Type B pancreatic cell (in vitro differentiated cells): ENCODE measurements around the gene DRAXIN. TPM values are rescaled to one million over a fixed set of nuclear protein-coding genes. Genes with fewer than 3 reads are reported as not detected.

Source experiments
- DNase-seq: peaks from one replicate; pipeline ENCODE4 v3.0.0; 2021; ENCODE audit warnings: mixed read lengths; ENCODE audit not compliant: unreplicated experiment; ENCODE audit errors: extremely low spot score
- H3K27ac Mint-ChIP-seq: 2 replicates; pipeline ENCODE4 v1.8.0; 2021; ENCODE audit warnings: mild to moderate bottlenecking, mixed read lengths
- H3K27me3 Mint-ChIP-seq: 2 replicates; pipeline ENCODE4 v1.8.0; 2021; ENCODE audit warnings: mixed read lengths
- H3K36me3 Mint-ChIP-seq: 2 replicates; pipeline ENCODE4 v1.8.0; 2021; ENCODE audit warnings: mixed read lengths
- H3K4me1 Mint-ChIP-seq: one replicate; pipeline ENCODE4 v1.8.0; 2021; ENCODE audit warnings: mixed read lengths; ENCODE audit not compliant: unreplicated experiment
- H3K4me3 Mint-ChIP-seq: 2 replicates; pipeline ENCODE4 v1.8.0; 2021; ENCODE audit warnings: mild to moderate bottlenecking, mixed read lengths
- H3K9me3 Mint-ChIP-seq: 2 replicates; pipeline ENCODE4 v1.8.0; 2021; ENCODE audit warnings: mixed read lengths
- total RNA-seq: library from RNA; stranded (reverse); gene quantifications from 2 replicates; pipeline ENCODE4 v1.2.1, GENCODE V29; 2021; ENCODE audit warnings: low replicate concordance
- TF ChIP-seq, protein P1 (sequence below): fragments of 200-600 bp; sonication (generic); conservative IDR thresholded peaks from 2 replicates; pipeline ENCODE4 v1.5.0; 2021; ENCODE audit warnings: antibody characterized with exemption, mild to moderate bottlenecking

The DRAXIN gene
- total RNA-seq, 1 donor from 2014 or later, result 13.5 TPM

DNA sequence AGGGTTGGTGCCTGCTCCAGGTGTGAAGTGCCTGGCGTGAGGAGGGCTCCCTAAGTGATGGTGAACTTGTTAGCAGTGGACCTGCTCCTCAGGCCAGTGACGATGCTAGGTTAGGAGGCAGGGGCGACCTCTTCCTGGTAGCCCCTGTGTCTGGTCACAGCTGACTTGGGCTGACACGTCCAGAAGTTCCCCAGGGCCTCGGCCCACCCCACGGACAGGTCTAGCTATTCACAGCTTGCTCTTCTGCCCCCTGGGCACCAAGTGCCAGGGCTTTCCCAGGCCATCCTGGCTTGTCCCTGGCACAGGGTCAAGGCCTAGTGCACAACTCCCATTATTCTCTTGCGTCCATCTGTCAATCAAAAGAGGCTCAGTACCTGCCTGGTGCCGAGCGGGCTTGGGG, 59.6 kb downstream of the DRAXIN start:
- H3K27me3 Mint-ChIP-seq, result no peaks in the 10 kb centered on the region
- TF ChIP-seq, protein P1, sequence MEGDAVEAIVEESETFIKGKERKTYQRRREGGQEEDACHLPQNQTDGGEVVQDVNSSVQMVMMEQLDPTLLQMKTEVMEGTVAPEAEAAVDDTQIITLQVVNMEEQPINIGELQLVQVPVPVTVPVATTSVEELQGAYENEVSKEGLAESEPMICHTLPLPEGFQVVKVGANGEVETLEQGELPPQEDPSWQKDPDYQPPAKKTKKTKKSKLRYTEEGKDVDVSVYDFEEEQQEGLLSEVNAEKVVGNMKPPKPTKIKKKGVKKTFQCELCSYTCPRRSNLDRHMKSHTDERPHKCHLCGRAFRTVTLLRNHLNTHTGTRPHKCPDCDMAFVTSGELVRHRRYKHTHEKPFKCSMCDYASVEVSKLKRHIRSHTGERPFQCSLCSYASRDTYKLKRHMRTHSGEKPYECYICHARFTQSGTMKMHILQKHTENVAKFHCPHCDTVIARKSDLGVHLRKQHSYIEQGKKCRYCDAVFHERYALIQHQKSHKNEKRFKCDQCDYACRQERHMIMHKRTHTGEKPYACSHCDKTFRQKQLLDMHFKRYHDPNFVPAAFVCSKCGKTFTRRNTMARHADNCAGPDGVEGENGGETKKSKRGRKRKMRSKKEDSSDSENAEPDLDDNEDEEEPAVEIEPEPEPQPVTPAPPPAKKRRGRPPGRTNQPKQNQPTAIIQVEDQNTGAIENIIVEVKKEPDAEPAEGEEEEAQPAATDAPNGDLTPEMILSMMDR, result no peak

DNA sequence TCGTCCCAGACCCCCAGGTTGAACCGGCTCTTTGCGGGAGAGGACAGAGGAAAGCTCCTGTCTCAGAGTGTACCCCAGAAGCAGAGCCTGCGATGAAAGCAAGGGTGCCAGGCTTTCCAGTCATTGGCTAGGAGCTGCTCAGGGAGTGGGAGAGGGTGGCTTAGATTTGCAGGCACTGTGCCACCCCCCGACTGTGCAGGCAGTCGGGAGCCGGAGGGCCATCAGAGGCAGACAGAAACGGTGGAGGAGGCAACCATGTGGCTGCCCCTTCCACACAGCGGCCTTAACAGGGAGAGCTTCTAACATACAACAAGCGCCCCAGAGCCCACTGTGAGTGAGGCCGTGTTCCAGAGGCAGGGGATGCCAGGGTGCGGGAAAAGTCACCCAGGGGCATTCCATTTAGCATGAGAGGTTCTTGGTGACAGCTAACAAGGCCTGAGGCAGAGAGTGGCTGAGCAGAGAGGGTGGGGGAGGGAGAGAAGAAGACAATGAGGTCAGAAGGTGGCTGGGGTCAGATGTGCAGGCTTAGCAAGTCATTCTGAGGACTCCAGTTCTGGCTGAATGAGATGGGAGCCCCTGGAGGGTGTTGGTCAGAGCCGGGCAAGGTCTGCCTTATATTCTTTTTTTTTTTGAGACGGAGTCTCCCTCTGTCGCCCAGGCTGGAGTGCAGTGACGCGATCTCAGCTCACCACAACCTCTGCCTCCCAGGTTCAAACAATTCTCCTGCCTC, 61.0 kb downstream of the DRAXIN start:
- TF ChIP-seq, protein P1, result no peak
- Mint-ChIP-seq H3K27ac (no peak overlapping the region), H3K4me3 (no peak overlapping the region)

More for the DNA sequence above, 59.6 kb downstream of the DRAXIN start:
- DNase-seq, result no peak
- Mint-ChIP-seq H3K9me3 (no peaks in the 10 kb centered on the region), H3K4me3 (no peak overlapping the region), H3K27ac (no peak overlapping the region), H3K36me3 (peaks cover 3% of the 10 kb centered on the region), H3K4me1 (peaks cover 14% of the 10 kb centered on the region)

DNA sequence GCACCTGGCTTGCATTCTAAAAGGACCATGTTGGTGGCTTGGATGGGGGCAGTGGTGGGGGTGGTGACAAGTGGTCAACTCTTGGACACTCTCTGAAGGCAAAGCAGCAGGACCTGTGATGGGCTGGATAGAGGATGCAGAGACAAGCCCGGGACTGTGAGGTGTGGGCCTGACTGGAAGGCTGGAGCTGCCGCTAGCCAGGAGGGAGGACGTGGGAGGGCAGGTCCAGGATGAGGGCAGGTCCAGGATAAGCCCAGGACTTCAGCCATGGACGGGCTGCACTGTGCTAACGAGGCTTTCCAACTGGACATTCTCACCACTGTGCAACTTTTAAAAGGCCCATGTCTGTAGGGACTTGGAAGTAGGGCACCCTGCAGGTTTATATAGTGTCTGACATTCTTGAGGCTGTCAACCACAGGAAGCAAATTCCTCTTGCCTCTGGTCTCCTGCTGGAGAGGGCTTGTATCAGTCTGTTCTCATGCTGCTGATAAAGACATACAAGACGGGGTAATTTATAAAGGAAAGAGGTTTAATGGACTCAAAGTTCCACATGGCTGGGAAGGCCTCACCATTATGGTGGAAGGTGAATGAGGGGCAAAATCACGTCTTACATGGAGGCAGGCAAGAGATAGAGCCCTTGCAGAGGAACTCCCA, 62.2 kb downstream of the DRAXIN start:
- Mint-ChIP-seq H3K27ac (no peak overlapping the region), H3K36me3 (no peaks in the 10 kb centered on the region), H3K9me3 (no peaks in the 10 kb centered on the region), H3K4me1 (peaks cover 10% of the 10 kb centered on the region), H3K4me3 (no peak overlapping the region), H3K27me3 (no peaks in the 10 kb centered on the region)
- DNase-seq, result no peak
- TF ChIP-seq, protein P1, result no peak

More for the DNA sequence above, 61.0 kb downstream of the DRAXIN start:
- DNase-seq, result no peak
- H3K36me3 Mint-ChIP-seq, result no peaks in the 10 kb centered on the region
- H3K9me3 Mint-ChIP-seq, result no peaks in the 10 kb centered on the region
- H3K27me3 Mint-ChIP-seq, result no peaks in the 10 kb centered on the region
- H3K4me1 Mint-ChIP-seq, result peaks cover 10% of the 10 kb centered on the region

DNA sequence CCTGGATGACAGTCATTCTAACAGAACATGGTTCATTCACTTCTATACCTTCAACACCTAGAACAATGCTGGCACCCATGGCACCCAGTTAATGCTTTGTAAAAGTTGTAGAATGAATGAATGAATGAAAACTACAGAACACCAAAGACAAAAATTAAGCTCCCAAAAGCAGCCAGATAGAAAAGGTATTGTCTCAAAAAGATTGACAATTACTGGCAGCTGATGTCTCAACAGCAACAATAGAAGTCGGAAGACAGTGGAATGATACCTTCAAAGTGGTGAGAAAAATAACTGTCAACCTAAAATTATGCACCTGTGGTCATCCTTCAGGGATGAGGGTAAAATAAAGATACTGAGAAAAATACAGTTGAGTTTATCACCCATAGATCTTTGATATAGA, 65.5 kb downstream of the DRAXIN start:
- no peak overlapping the region for H3K27ac Mint-ChIP-seq
- H3K4me1 Mint-ChIP-seq, result peaks cover 7% of the 10 kb centered on the region
- H3K9me3 Mint-ChIP-seq, result no peaks in the 10 kb centered on the region
- H3K27me3 Mint-ChIP-seq, result peaks cover 14% of the 10 kb centered on the region
- TF ChIP-seq, protein P1, result no peak
- no peaks in the 10 kb centered on the region for H3K36me3 Mint-ChIP-seq
- no peak for DNase-seq
- H3K4me3 Mint-ChIP-seq, result no peak overlapping the region

DNA sequence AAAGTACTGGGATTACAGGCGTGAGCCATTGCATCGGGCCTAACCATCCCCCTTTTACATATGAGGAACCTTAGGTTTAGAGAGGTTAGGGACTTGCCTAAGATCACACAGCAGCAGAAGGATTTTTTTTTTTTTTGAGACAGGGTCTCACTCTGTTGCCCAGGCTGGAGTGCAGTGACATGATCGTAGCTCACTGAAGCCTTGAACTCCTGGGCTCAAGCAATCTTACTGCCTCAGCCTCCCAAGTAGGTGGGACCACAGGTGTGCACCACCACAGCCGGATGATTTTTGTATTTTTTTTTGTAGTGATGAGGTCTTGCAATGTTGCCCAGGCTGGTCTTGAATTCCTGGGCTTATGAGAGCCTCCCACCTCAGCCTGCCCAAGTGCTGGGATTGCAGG, 68.3 kb downstream of the DRAXIN start:
- TF ChIP-seq, protein P1, result no peak
- DNase-seq, result no peak
- Mint-ChIP-seq H3K27me3 (peaks cover 25% of the 10 kb centered on the region), H3K27ac (no peak overlapping the region), H3K4me3 (no peak overlapping the region), H3K36me3 (no peaks in the 10 kb centered on the region), H3K9me3 (no peaks in the 10 kb centered on the region), H3K4me1 (peaks cover 12% of the 10 kb centered on the region)
